HepG2 (cell line): ENCODE measurements around the gene CLEC16A. TPM values are rescaled to one million over a fixed set of nuclear protein-coding genes. Genes with fewer than 3 reads are reported as not detected.

Experiments
- BCL6 ChIP-seq: IDR thresholded peaks from 2 replicates; pipeline ENCODE4 v1.6.1; 2016; ENCODE audit warnings: missing genetic modification reagents, missing compliant biosample characterization
- BHLHE40 ChIP-seq: IDR thresholded peaks from 2 replicates; pipeline ENCODE4 v1.6.1; 2011; ENCODE audit warnings: low read length, improper control_type of control experiment
- CCAR2 ChIP-seq: fragments of 200-400 bp; formaldehyde crosslinking; optimal IDR thresholded peaks from 2 replicates; pipeline ENCODE3; 2018; ENCODE audit warnings: low read depth, mild to moderate bottlenecking, low read length, moderate library complexity
- HES4 ChIP-seq: sonication (generic); formaldehyde crosslinking; IDR thresholded peaks from 2 replicates; pipeline ENCODE4 v1.9.0; 2021; ENCODE audit warnings: mild to moderate bottlenecking, missing genetic modification reagents, borderline replicate concordance
- HNRNPUL1 ChIP-seq: fragments of 200-400 bp; formaldehyde crosslinking; IDR thresholded peaks from 2 replicates; pipeline ENCODE4 v1.6.1; 2017; ENCODE audit warnings: low read depth, mild to moderate bottlenecking, low read length, moderate library complexity
- JDP2 ChIP-seq: sonication (generic); formaldehyde crosslinking; IDR thresholded peaks from 2 replicates; pipeline ENCODE4 v1.8.1; 2022; ENCODE audit warnings: missing genetic modification reagents, borderline replicate concordance
- PHF20 ChIP-seq: sonication (generic); formaldehyde crosslinking; IDR thresholded peaks from 2 replicates; pipeline ENCODE4 v1.5.0; 2020; ENCODE audit warnings: mild to moderate bottlenecking, missing genetic modification reagents
- PLRG1 ChIP-seq: fragments of 450-650 bp; conservative IDR thresholded peaks from 2 replicates; pipeline ENCODE4 v1.6.1; 2016
- POGZ ChIP-seq: sonication (generic); formaldehyde crosslinking; IDR thresholded peaks from 2 replicates; pipeline ENCODE4 v1.4.0; 2020; ENCODE audit warnings: mild to moderate bottlenecking, missing genetic modification reagents
- PRMT3 ChIP-seq: sonication (generic); formaldehyde crosslinking; IDR thresholded peaks from 2 replicates; pipeline ENCODE4 v1.8.1; 2022; ENCODE audit warnings: low read depth, mild to moderate bottlenecking, moderate library complexity, missing genetic modification reagents, borderline replicate concordance
- RARG ChIP-seq: sonication (generic); formaldehyde crosslinking; IDR thresholded peaks from 2 replicates; pipeline ENCODE4 v1.4.0; 2020; ENCODE audit warnings: low read depth, mild to moderate bottlenecking, missing genetic modification reagents
- SALL1 ChIP-seq: sonication (generic); formaldehyde crosslinking; IDR thresholded peaks from 2 replicates; pipeline ENCODE4 v1.8.0; 2022; ENCODE audit warnings: mild to moderate bottlenecking, missing genetic modification reagents
- SIX1 ChIP-seq: sonication (generic); formaldehyde crosslinking; IDR thresholded peaks from 2 replicates; pipeline ENCODE4 v1.4.0; 2020; ENCODE audit warnings: missing genetic modification reagents, borderline replicate concordance
- SMARCC2 ChIP-seq: fragments of 450-650 bp; IDR thresholded peaks from 2 replicates; pipeline ENCODE4 v1.6.1; 2017; ENCODE audit warnings: antibody characterized with exemption, mild to moderate bottlenecking
- SPEN ChIP-seq: sonication (generic); formaldehyde crosslinking; IDR thresholded peaks from 2 replicates; pipeline ENCODE4 v1.5.1; 2020; ENCODE audit warnings: low read depth, mild to moderate bottlenecking, missing genetic modification reagents
- ZBTB21 ChIP-seq: sonication (generic); formaldehyde crosslinking; IDR thresholded peaks from 2 replicates; pipeline ENCODE4 v1.4.0; 2020; ENCODE audit warnings: missing genetic modification reagents
- ZFP36 ChIP-seq: fragments of 150-350 bp; IDR thresholded peaks from 2 replicates; pipeline ENCODE4 v1.6.1; 2018; ENCODE audit warnings: borderline replicate concordance, low read length, low read depth; ENCODE audit not compliant: partially characterized antibody
- ZKSCAN1 ChIP-seq: fragments of 150-350 bp; IDR thresholded peaks from 2 replicates; pipeline ENCODE4 v1.6.1; 2014; ENCODE audit warnings: low read length
- ZNF251 ChIP-seq: sonication (generic); formaldehyde crosslinking; IDR thresholded peaks from 2 replicates; pipeline ENCODE4 v1.9.0; 2021; ENCODE audit warnings: mild to moderate bottlenecking, missing genetic modification reagents
- ZNF3 ChIP-seq: IDR thresholded peaks from 2 replicates; pipeline ENCODE4 v1.7.0; 2017; ENCODE audit warnings: inconsistent platforms
- ZNF33B ChIP-seq: sonication (generic); formaldehyde crosslinking; IDR thresholded peaks from 2 replicates; pipeline ENCODE4 v1.5.1; 2020; ENCODE audit warnings: mild to moderate bottlenecking, missing genetic modification reagents
- ZNF350 ChIP-seq: sonication (generic); formaldehyde crosslinking; IDR thresholded peaks from 2 replicates; pipeline ENCODE4 v1.4.0; 2020; ENCODE audit warnings: mild to moderate bottlenecking, low read depth, missing genetic modification reagents, borderline replicate concordance
- ZNF468 ChIP-seq: sonication (generic); formaldehyde crosslinking; IDR thresholded peaks from 2 replicates; pipeline ENCODE4 v1.8.0; 2022; ENCODE audit warnings: mild to moderate bottlenecking, moderate library complexity, missing genetic modification reagents
- ZNF549 ChIP-seq: sonication (generic); formaldehyde crosslinking; IDR thresholded peaks from 2 replicates; pipeline ENCODE4 v1.5.0; 2020; ENCODE audit warnings: missing genetic modification reagents
- ZNF563 ChIP-seq: sonication (generic); formaldehyde crosslinking; IDR thresholded peaks from 2 replicates; pipeline ENCODE4 v1.8.0; 2022; ENCODE audit warnings: mild to moderate bottlenecking, moderate library complexity, missing genetic modification reagents
- ZNF713 ChIP-seq: sonication (generic); formaldehyde crosslinking; IDR thresholded peaks from 2 replicates; pipeline ENCODE4 v1.4.0; 2020; ENCODE audit warnings: mild to moderate bottlenecking, missing genetic modification reagents
- ZNF747 ChIP-seq: sonication (generic); formaldehyde crosslinking; IDR thresholded peaks from 2 replicates; pipeline ENCODE4 v1.8.1; 2023; ENCODE audit warnings: missing genetic modification reagents, mild to moderate bottlenecking, borderline replicate concordance
- ZNF75D ChIP-seq: sonication (generic); formaldehyde crosslinking; IDR thresholded peaks from 2 replicates; pipeline ENCODE4 v1.8.1; 2023; ENCODE audit warnings: missing genetic modification reagents, mild to moderate bottlenecking, borderline replicate concordance
- polyA plus RNA-seq, 8 experiments: library from polyadenylated mRNA; depleted of rRNA in 3 of 8; stranded (reverse) in 7 of 8; unstranded in 1 of 8; fragments of >200 nt; fragmentation: Illumina TruSeq in 4 of 8; extraction: Trizol in 4 of 8; gene quantifications; 2 replicates each; pipeline versions ENCODE4 v1.2.1 to v1.2.3, GENCODE V29; 2011 to 2016; ENCODE audit warnings: low read depth in 4 of 8, missing spikeins in 1 of 8, mixed read lengths in 1 of 8; ENCODE audit not compliant: insufficient read depth in 1 of 8
- total RNA-seq, 5 experiments: library from RNA; depleted of rRNA; stranded (reverse); fragments of >200 nt; fragmentation: Illumina TruSeq; extraction: Trizol; gene quantifications; 2 replicates each; pipeline ENCODE4 v1.2.3, GENCODE V29; 2016; ENCODE audit warnings: low read depth in 1 of 5
- TF ChIP-seq, protein P1 (sequence below): IDR thresholded peaks from 2 replicates; pipeline ENCODE4 v1.6.1; 2016; ENCODE audit warnings: missing genetic modification reagents, missing compliant biosample characterization
- TF ChIP-seq, protein P2 (sequence below): sonication (generic); formaldehyde crosslinking; conservative IDR thresholded peaks from 2 replicates; pipeline ENCODE4 v1.4.0; 2020; ENCODE audit warnings: missing genetic modification reagents
- TF ChIP-seq, protein P3 (sequence below): sonication (generic); formaldehyde crosslinking; IDR thresholded peaks from 2 replicates; pipeline ENCODE4 v1.8.0; 2022; ENCODE audit warnings: missing genetic modification reagents, low read depth, mild to moderate bottlenecking, borderline replicate concordance

Gene CLEC16A
- total and polyA plus RNA-seq, 2 of the 13 experiments (the other 11 are each of a cell fraction or from before 2014, with no cell fraction given): 8.5 to 10.3 TPM

DNA sequence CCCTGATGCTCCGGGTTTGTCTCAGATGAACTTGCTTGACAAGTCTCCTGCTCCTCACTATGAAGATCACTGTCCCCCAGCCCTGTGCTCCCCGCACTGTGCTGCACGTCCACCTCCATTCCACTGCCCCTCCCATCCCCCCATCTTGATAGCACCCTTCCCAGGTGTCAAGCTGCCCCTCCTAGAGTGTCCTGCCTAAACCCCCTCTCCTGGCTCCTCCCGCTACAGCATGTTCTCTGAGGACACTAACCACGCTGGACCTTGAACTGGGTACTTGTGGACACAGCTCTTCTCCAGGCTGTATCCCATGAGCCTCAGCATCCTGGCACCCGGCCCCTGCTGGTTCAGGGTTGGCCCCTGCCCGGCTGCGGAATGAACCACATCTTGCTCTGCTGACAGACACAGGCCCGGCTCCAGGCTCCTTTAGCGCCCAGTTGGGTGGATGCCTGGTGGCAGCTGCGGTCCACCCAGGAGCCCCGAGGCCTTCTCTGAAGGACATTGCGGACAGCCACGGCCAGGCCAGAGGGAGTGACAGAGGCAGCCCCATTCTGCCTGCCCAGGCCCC, 20.6 kb upstream of the CLEC16A start (continued):
- TF ChIP-seq ZNF33B: no peak
- TF ChIP-seq PLRG1: no peak
- TF ChIP-seq ZNF713: no peak; the same call in 1 of the 2 replicates
- TF ChIP-seq ZNF747 (CRISPR knock-in tag): no peak
- TF ChIP-seq, protein P1, sequence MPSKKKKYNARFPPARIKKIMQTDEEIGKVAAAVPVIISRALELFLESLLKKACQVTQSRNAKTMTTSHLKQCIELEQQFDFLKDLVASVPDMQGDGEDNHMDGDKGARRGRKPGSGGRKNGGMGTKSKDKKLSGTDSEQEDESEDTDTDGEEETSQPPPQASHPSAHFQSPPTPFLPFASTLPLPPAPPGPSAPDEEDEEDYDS (CRISPR knock-in tag): peak; percentile 49; the same call in 1 of the 2 replicates
- no peak for TF ChIP-seq RARG (CRISPR knock-in tag)
- no peak; the same call in 1 of the 2 replicates for TF ChIP-seq ZNF350 (CRISPR knock-in tag)
- no peak for TF ChIP-seq SIX1 (CRISPR knock-in tag)
- no peak for TF ChIP-seq HNRNPUL1
- TF ChIP-seq SALL1: peak; percentile 86; the same call in 1 of the 2 replicates
- no peak for TF ChIP-seq ZNF549 (CRISPR knock-in tag)
- TF ChIP-seq, protein P2, sequence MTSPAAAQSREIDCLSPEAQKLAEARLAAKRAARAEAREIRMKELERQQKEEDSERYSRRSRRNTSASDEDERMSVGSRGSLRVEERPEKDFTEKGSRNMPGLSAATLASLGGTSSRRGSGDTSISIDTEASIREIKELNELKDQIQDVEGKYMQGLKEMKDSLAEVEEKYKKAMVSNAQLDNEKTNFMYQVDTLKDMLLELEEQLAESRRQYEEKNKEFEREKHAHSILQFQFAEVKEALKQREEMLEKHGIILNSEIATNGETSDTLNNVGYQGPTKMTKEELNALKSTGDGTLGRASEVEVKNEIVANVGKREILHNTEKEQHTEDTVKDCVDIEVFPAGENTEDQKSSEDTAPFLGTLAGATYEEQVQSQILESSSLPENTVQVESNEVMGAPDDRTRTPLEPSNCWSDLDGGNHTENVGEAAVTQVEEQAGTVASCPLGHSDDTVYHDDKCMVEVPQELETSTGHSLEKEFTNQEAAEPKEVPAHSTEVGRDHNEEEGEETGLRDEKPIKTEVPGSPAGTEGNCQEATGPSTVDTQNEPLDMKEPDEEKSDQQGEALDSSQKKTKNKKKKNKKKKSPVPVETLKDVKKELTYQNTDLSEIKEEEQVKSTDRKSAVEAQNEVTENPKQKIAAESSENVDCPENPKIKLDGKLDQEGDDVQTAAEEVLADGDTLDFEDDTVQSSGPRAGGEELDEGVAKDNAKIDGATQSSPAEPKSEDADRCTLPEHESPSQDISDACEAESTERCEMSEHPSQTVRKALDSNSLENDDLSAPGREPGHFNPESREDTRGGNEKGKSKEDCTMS (CRISPR knock-in tag): no peak
- TF ChIP-seq HES4 (CRISPR knock-in tag): no peak
- TF ChIP-seq CCAR2: peak; percentile 42
- no peak for TF ChIP-seq ZFP36
- TF ChIP-seq JDP2 (CRISPR knock-in tag): no peak
- TF ChIP-seq ZNF251 (CRISPR knock-in tag): no peak
- no peak for TF ChIP-seq ZNF75D
- no peak for TF ChIP-seq ZNF468 (CRISPR knock-in tag)
- TF ChIP-seq ZBTB21: no peak
- no peak for TF ChIP-seq ZNF3 (CRISPR knock-in tag)
- no peak for TF ChIP-seq ZNF563 (CRISPR knock-in tag)
- TF ChIP-seq, protein P3, sequence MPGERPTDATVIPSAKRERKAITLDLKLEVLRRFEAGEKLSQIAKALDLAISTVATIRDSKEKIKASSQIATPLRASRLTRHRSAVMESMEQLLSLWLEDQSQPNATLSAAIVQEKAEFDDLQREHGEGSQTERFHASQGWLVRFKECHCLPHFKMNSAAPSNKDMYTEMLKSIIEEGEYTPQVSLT (CRISPR knock-in tag): no peak
- TF ChIP-seq PRMT3 (CRISPR knock-in tag): no peak
- peak; percentile 49; the same call in 1 of the 2 replicates for TF ChIP-seq POGZ (CRISPR knock-in tag)
- TF ChIP-seq BCL6 (CRISPR knock-in tag): 0 out of 2 replicates have a peak, but pooled peaks have one; percentile 39
- TF ChIP-seq SPEN: peak; percentile 47; the same call in 1 of the 2 replicates
- TF ChIP-seq ZKSCAN1: no peak
- peak; percentile 55 for TF ChIP-seq BHLHE40
- no peak for TF ChIP-seq SMARCC2
- TF ChIP-seq PHF20 (CRISPR knock-in tag): no peak
